Measurements from ENCODE around the gene RCL1. TPM values are rescaled to one million over a fixed set of nuclear protein-coding genes. Genes with fewer than 3 reads are reported as not detected.

RCL1 gene
- total RNA-seq, 4 donors from 2014 or later = 13.4 to 19.1 (median 14.9) TPM

DNA sequence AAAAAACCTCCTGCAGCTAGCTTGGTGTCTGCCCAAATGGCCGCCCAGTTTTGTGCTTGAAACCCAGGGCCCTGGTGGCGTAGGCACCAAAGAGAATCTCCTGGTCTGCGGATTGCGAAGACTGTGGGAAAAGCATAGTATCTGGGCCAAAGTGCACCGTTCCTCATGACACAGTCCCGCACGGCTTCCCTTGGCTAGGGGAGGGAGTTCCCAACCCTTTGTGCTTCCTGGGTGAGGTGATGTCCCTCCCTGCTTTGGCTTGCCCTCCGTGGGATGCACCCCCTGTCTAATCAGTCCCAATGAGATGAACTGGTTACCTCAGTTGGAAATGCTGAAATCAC, 109.4 kb downstream of the RCL1 start:
- H3K27ac ChIP-seq (replicated peaks in 1 of 4) = no peak overlapping the region
- no peaks in the 10 kb centered on the region for H3K9me3 ChIP-seq
- H3K4me1 ChIP-seq = peaks cover 0 to 9% (median 3%) of the 10 kb centered on the region in 4 donors
- intact Hi-C loops (cut with DNase I) = no loop called here
- H3K27me3 ChIP-seq = no peaks in the 10 kb centered on the region
- TF ChIP-seq EP300 (IDR thresholded peaks at IDR 0.05) = no peak
- TF ChIP-seq, protein P1, sequence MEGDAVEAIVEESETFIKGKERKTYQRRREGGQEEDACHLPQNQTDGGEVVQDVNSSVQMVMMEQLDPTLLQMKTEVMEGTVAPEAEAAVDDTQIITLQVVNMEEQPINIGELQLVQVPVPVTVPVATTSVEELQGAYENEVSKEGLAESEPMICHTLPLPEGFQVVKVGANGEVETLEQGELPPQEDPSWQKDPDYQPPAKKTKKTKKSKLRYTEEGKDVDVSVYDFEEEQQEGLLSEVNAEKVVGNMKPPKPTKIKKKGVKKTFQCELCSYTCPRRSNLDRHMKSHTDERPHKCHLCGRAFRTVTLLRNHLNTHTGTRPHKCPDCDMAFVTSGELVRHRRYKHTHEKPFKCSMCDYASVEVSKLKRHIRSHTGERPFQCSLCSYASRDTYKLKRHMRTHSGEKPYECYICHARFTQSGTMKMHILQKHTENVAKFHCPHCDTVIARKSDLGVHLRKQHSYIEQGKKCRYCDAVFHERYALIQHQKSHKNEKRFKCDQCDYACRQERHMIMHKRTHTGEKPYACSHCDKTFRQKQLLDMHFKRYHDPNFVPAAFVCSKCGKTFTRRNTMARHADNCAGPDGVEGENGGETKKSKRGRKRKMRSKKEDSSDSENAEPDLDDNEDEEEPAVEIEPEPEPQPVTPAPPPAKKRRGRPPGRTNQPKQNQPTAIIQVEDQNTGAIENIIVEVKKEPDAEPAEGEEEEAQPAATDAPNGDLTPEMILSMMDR (IDR thresholded peaks at IDR 0.05) = no peak
- H3K4me3 ChIP-seq = no peak overlapping the region
- no peak for DNase-seq (ENCODE audit: extremely low spot score)
- WGBS = 94% methylated on average over 8 of the region's 8 CpGs
- no peaks in the 10 kb centered on the region for H3K36me3 ChIP-seq

DNA sequence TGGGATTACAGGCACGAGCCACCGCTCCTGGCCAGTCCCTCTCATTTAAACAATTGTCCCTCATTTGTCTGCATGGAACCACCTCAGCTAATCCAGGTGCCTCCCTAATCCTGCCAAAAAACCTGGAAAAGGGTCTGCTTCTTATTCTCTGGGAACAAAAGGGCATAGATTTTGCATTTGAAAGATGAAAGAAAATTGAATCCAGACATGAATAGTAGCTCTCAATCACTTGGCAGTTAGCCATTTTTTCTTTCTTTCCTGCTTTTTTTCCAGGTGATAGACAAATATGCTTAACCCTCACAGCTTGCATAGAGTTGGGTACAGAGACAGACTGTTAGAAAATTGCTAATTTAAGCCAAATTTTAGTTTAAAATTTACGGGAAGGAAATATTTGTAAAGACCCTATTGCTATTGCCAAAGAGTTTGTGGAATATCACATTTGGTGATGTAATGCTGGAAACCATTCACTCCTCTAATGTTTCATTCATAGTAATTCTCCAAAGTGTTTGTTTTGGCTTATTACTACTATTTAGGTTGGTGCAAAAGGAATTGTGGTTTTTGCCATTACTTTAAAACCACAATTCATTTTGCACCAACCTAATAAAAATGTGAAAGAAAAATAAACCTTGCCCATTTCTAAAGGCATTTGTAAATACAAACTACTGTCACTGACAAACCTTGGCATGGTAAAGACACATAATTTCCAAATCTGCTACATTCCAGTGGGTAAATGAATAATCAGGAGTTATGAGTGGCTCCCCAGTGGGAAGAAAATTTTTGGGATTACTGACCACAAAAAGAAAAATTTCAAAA, 111.8 kb downstream of the RCL1 start:
- no peak overlapping the region for H3K27ac ChIP-seq (replicated peaks in 1 of 4)

DNA sequence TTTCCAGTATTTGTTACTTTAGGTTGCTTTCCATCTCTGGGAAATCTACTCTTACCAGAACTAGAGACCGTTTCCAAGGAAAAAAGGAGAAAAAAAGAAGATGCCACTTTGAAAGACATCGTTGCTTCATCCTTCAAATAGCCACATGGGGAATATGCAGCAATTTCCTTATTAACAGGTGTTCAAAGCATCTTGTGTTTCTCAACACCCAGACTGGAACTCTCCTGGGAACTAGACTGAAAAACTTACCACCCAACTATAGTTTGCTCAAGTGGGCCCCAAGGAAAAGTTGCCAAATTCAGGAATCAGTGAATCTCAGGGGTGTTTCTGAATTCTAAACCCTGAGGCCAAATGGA, 112.4 kb downstream of the RCL1 start:
- no peak for DNase-seq (ENCODE audit: extremely low spot score)
- Histone ChIP-seq H3K9me3 (no peaks in the 10 kb centered on the region), H3K36me3 (no peaks in the 10 kb centered on the region), H3K4me3 (no peak overlapping the region), H3K27ac (replicated peaks in 1 of 4) (no peak overlapping the region), H3K27me3 (no peaks in the 10 kb centered on the region), H3K4me1 (peaks cover 0 to 9% (median 3%) of the 10 kb centered on the region in 4 donors)
- no peak for TF ChIP-seq POLR2AphosphoS5 (IDR thresholded peaks at IDR 0.05)
- TF ChIP-seq, protein P1 (IDR thresholded peaks at IDR 0.05) = no peak
- TF ChIP-seq EP300 (IDR thresholded peaks at IDR 0.05) = no peak
- TF ChIP-seq POLR2A (IDR thresholded peaks at IDR 0.05; ENCODE audit: low read depth) = no peak
- 60% methylated on average over 2 of the region's 2 CpGs for WGBS
- intact Hi-C loops (cut with DNase I) = no loop called here

More for the DNA sequence above, 111.8 kb downstream of the RCL1 start:
- no peak for DNase-seq (ENCODE audit: extremely low spot score)
- intact Hi-C loops (cut with DNase I) = no loop called here
- Histone ChIP-seq H3K4me3 (no peak overlapping the region), H3K27me3 (no peaks in the 10 kb centered on the region), H3K9me3 (no peaks in the 10 kb centered on the region), H3K4me1 (peaks cover 0 to 9% (median 3%) of the 10 kb centered on the region in 4 donors), H3K36me3 (no peaks in the 10 kb centered on the region)
- 80% methylated on average over 3 of the region's 3 CpGs for WGBS
- TF ChIP-seq, protein P1 (IDR thresholded peaks at IDR 0.05) = no peak
- TF ChIP-seq POLR2A (IDR thresholded peaks at IDR 0.05; ENCODE audit: low read depth) (no peak), EP300 (IDR thresholded peaks at IDR 0.05) (no peak), POLR2AphosphoS5 (IDR thresholded peaks at IDR 0.05) (no peak)

Small RNA genes within 50 kb of the gene (small RNA-seq; reads per million reads assigned to genes)
- gene AL158147.1 (0 reads per million in 3 donors), gene MIR101-2 (0 reads per million in 3 donors)

Other genes with a start within 250 kb of the RCL1 start
- gene PLPP6, start 130.7 kb upstream of the RCL1 start, total RNA-seq = 1 to 10 TPM; 3.8 to 6.3 (median 6.2) TPM
- gene SPATA6L, start 126.5 kb upstream of the RCL1 start, total RNA-seq = 1 to 10 TPM in 2 of 4 donors, under 1 TPM in 2; 0.23 to 1.7 (median 1.1) TPM
- 100 to 1,000 TPM in 1 of 4 donors, 10 to 100 TPM in 3; 78.3 to 115 (median 86.4) TPM for gene CDC37L1, start 113.4 kb upstream of the RCL1 start, total RNA-seq
- 100 to 1,000 TPM in 3 of 4 donors, 10 to 100 TPM in 1; 90.0 to 129 (median 118) TPM for gene AK3, start 51.7 kb upstream of the RCL1 start, total RNA-seq
- 10 to 100 TPM; 27.0 to 47.8 (median 35.1) TPM for gene JAK2, start 192.3 kb downstream of the RCL1 start, total RNA-seq